Activated CD8-positive, alpha-beta memory T cell treated with anti-CD3 and anti-CD28 coated beads for 4 hours (primary cell): ENCODE measurements around the gene JAKMIP1.

Experiments
- DNase-seq, 2 donors: peaks; one replicate each; pipeline ENCODE4 v3.0.0-alpha.2; 2020; ENCODE audit warnings: low read depth in 2 of 2

The JAKMIP1 gene

DNA sequence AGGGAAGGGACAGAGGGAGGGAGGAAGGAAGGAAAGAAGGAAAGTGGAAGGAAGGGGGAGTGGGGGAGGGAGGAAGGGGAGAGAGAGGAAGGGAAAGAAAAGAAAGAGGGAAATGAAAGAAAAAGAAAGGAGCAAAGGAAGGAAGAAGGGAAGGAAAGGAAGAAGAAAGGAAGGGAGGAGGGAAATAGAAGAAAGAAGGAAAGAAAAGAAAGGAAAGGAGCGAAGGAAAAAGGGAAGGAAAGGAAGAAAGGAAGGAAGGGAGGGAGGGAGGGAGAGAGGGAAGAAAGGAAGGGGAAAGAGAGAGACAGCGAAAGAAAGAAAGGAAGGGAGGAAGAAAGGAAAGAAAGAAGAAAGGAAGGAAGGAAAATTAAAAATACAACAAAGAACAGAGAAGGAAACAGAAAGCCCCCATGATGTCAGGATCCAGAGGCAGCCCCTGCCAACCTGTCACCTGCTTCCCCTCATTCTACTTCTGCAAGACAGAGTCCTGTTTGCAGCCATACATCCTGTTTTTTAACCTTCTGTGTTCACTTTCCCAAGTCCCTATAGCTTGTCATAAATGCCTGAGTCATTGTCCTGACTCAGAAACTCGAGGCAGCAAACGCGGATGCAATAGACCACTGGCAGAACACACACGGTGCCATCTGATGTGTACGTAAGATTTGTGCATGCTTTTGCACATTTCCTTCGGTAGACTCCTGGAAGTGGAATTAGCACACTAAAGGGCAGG, 105.2 kb downstream of the JAKMIP1 start:
- DNase-seq = no peak

DNA sequence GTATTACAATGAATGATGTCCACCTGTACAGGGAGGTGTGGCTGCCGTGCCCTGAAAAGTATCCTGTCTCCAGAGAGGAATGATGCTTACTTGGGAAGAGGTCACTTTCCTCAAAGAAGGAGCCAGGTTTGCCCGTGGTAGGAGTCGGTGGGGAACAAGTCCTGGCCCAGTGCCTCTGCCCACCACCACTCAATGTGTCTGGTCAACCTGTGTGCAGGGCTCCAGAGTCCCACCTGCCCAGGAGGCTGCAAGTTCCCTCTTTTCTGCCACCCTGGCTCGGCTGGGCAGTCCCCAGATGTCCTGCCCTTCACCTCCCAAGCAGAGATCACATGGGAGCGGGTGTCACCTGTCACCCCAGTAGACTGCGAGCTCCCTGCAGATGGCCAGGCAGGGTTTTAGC, 106.7 kb downstream of the JAKMIP1 start:
- DNase-seq = no peak

DNA sequence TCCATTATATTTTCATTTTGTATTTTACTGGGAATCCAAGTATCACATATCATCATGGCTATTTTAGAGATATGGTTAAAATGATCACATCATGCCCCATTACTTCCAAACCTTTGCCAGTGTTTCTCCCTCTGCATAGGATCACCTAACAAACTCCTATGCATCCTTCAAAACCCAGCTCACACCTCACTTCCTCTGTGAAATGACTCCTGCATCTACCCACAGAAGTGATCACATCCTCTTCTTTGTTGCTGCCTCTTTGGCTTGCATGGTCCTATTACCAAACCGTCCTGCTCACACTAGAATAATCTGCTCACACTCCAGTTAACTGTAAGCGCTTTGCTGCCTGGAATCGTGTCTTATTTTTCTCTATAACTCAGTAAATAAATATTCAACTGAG, 107.4 kb downstream of the JAKMIP1 start:
- DNase-seq = no peak

DNA sequence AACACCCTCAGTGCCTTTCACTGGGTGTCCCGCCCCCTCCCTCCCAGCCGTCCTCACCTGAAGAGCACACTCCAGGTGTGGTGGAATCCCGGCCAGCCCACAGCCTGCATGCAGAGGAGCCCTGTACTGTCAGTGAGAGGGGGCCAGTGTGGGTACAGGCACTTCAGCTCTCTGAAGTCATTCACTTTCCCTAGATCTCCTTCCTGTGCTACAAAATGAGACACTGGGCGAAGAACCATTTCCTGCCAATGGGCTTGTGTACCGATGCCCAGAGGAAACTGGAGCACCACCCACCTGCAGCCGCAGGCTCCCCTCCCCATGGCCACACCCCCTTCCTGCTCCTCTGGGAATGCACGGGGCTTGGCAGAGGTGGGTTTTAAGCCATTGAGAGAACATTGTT, 108.2 kb downstream of the JAKMIP1 start:
- DNase-seq = no peak

DNA sequence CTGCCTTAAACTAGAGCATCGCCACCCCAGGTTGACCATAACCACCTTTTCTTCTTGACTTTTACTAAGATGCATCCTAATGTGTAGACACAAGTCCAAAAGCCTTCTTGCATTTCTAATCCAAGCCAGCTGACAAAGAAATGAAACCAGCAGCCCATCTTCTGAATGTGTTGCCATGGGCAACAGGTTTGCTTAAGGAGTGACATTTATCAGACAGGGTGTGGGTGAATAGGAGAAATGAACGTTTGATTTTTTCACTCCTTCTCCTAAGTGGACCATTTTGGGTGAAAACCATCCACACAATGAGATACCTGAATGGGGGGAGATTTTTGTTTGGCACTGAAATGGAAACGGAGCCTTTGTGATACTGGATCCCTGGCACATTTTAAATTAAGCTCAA, 109.4 kb downstream of the JAKMIP1 start:
- no peak for DNase-seq

DNA sequence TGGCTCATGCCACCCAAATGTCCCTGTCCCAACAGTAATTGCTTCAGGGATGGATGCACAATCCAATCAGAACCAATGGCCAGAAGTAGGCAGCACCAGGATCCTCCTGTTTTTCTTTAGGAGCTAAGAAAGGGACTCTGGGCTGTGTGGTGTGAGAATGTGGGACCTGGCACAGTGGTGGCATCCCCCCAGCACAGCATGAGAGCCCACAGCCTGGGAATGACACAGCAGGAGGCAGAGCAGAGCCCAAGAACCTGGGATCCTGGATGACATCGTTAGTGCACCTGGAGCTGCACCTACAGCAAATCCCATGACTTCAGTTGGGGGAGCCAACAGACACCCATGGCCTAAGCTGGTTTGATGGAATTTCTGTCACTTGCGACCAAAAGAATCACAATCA, 111.4 kb downstream of the JAKMIP1 start:
- DNase-seq = no peak

DNA sequence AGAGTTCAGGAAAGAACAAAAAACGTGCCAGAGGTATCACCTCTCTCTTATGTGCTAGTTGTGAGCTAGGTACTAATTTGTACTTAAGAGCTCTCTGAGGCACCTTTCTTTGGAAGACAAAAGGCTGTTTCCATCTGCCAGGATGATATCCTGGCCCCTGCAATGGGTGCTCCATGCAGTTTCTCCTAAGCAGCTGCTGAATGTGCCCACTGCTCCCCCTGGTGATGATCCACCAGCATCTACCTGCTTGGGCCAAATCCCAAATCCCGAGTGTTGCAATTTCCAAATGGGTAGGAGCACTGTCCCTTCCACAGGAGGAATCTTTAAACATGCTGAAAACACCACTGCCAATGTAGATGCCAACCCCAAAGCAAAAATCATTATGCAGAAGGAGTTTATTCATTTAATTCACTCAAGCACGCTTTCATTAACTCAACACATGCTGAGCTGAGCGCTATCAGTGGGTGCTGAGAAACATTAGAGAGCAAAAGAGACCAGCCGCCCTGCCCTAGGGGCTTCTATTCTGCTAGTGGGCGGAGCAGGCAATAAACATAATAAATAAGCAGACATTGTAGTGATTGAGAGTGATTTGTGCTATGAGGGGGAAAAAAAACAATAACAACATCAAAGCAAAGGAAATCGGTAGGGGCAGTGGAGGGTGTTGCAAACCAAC, 112.5 kb downstream of the JAKMIP1 start:
- DNase-seq = no peak

DNA sequence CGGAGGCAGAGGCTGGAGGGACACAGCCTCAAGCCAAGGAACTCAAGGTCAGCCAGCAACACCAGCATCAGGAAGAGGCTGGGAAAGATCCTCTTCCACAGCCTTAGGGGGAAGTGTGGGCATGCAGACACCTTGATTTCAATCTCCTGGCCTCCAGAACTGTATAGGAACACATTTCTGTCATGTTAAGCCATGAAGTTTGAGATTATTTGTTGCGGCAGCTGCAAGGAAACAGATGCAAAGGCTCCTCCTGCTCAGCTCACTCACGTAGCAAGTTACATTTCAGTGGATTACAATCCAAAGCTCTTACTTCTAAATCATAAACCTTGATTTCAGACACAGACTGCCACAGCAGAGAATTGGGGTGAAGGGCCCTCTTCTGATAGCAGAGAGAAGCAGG, 113.5 kb downstream of the JAKMIP1 start:
- DNase-seq = no peak

DNA sequence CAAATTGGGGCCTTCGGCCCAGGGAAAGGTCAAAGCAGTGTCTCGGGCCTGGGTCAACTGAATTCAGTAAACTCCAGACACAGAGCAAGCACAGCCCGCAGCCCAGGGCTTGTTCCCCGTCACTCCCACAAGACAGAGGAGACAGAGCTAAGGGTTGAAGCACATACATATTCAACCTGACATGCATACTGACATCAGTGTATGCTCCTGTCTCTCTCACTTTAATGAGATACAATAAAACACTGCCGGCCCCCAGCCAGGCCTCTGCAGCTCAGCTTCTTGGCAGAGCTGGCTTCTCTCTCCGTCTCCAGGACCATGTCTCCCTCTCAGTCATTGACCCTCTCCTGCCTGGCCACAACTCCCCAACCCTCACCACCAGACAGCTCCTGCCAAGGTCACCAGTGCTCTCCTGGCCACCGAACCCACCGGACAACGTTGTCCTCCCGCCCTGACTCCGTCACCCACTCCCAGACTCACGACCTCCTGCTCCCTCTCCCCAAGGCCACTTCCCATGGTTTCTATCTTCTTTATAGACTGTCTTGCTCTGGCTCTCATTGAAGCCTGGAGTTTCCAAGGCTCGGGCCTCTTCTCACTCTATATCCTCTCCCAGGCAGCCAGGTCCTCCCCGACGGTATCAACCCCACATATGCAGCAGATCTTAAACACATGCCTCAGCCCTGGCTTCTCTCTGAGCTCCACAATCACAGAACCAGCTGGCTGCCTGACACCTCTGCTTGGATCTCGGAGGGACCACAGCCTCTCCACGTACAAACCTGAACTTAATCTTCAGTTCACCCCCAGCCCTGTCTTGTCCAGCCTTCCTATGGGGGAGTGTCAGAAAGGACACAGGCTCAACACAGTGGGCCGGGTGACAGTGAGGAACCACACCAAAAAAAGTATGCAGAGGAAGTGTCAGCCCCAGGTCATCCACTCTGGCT, 114.4 kb downstream of the JAKMIP1 start:
- DNase-seq = no peak

DNA sequence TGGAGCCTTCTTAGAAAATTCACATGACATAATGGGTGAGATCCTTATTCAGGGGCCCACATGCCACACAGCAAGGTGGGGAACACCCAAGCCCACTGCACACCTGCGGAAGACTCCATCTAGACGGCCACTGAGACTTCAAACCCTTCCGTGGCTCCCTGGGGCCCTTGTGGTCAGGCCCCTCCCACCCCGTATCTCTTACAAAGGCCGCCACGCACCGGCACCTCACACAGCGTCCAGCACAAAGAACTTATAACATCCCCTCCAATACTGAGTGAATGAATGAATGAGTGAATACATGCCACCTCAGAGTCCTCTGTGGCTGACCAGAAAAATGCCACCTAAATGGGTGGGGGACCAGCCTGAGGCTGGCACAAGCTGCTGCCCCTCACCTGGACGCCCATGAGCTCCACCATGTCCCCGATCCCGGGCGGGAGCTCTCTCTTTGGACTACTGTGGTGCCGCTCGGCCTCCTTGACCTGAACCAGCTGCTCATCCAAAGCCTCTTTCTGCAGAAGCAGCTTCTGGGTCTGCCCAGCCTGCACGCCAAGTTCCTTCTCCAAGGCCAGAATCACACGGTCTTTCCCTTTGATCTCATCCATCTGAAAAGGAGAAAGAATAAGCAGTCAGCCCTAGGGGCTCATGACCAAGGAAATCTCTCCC, 115.2 kb downstream of the JAKMIP1 start:
- DNase-seq = no peak

DNA sequence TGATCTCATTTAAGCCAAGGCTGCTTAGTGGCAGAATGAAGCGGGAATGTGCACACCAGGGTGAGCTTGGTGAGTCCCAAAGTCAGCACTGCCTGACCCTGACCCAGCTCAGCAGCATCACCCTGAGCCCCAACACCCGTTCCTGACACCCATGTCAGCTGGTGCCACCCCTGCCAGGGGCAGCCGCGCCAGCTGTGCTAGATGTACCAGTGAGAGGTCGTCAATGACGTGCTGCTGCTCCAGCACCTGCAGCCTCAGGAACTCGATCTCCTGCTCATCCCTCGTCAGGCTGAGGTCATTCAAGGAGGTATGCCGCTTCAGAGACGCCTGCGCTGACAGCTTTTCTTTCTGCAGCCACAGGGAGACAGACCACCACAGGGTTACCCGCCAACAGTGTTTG, 120.4 kb downstream of the JAKMIP1 start:
- DNase-seq = no peak

DNA sequence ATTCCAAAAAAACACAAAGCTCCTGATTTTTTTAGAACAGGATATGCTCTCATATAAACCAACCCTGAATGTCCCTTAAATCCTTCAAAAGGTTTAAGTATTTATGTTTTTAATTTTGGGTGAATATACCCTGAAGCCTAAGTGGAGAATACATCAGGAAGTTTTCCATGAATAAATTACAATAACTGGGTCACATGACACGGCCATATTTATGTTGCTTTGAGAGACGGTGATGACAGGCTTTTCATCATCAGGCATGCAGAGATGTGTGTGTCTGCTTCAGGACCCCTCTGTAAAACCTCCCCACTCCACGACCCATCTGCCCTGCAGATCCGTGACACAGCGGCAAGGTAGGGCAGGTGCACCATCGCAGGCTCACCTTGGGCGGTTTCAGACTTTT, 121.8 kb downstream of the JAKMIP1 start:
- DNase-seq = no peak

DNA sequence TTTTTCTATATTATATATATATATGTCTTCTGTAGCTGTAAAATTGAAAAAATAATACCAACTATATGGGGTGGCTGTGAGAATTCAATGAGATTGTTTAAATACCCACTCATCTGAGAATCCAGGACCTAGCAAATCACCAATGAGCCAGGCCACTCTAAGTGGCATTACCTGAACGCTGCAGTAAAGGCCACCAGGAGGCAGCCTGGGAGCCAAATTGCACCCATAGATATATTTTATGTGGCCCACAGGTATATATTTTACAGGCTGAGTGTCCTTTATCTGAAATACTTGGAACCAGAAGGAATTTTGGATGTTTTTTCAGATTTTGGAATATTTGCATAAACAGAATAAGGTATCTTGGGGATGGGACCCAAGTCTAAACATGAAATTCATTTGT, 124.0 kb downstream of the JAKMIP1 start:
- DNase-seq = no peak

DNA sequence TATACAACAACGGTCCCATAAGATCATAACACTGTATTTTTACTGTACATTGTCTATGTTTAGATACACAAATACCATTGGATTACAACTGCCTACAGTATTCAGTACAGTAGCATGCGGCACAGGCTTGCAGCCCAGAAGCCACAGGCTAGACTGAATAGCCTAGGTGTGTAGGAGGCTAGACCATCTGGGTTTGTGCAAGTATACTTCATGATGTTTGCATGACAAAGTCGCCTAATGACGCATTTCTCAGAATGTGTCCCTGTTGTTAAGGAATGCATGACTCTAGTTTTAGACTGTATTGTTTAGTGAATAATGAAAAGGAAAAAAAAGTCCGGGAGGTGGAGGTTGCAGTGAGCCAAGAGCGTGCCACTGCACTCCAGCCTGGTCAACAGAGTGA, 125.6 kb downstream of the JAKMIP1 start:
- no peak for DNase-seq

DNA sequence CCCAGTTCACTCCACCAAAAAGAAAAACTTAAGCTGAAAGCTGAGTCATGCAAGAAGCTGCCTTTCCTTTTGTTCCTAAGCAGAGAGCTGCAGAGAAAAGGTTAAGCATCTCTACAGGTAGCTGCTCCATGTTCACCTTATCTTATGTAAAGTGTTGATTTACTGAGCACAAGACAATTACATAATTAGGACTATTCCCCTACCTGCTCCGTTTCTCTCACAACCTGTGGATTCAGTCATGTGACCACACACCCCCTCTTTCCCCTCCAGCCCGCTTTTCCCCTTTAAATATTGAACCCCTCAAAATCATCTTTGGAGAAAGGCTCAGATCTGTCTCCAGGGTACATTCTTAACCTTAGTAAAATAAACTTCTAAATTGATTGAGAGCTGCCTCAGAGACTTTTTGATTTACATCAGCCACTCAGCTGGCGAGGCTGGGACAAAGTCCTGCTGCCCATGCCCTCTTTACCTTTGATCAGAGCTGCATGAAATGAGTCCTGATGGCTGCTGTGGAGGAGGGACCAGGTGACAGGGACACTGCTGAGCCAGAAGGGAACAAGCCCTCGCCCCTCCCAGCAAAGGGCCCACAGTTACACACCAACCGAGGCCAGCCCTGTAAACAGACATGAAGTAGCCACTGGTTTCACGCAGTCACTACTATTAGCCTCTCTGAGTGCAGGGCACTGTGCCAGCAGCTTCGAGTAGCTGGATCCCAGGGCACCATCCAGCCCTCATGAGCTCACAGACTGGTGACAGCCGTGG, 128.2 kb downstream of the JAKMIP1 start:
- DNase-seq = no peak

DNA sequence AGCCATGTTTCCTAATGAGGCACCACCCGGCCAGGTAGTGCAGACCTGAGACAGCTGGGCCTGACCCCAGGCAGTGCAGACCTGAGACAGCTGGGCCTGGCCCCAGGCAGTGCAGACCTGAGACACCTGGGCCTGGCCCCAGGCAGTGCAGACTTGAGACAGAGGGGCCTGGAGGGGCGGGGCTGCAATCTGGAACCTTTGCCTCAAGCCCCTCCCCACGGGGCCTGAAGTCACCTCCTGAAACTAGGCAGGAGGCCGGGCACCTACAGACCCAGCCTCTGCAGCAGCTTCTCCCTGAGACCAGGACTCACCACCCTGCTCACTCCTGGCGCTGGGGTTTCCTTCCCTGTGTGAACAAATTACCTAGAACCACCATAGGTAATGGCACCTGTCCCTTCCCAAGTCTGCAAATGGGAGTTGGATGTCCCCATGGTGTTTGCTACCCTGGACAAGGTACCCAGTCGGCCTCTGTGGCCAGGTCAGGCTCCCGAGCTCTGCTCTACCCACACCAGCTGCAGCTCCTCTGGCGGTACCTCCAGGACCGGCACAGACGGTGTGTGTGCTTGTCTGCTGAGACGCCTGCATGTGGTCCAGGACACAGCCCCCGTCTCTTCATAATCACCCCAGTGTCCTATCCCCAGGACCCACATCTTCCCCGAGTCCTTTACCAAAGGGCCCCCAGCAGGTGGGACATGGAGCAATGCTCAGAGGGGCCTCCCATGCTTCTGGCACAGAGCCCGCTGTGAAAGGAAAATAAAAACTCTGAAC, 129.0 kb downstream of the JAKMIP1 start:
- no peak for DNase-seq

DNA sequence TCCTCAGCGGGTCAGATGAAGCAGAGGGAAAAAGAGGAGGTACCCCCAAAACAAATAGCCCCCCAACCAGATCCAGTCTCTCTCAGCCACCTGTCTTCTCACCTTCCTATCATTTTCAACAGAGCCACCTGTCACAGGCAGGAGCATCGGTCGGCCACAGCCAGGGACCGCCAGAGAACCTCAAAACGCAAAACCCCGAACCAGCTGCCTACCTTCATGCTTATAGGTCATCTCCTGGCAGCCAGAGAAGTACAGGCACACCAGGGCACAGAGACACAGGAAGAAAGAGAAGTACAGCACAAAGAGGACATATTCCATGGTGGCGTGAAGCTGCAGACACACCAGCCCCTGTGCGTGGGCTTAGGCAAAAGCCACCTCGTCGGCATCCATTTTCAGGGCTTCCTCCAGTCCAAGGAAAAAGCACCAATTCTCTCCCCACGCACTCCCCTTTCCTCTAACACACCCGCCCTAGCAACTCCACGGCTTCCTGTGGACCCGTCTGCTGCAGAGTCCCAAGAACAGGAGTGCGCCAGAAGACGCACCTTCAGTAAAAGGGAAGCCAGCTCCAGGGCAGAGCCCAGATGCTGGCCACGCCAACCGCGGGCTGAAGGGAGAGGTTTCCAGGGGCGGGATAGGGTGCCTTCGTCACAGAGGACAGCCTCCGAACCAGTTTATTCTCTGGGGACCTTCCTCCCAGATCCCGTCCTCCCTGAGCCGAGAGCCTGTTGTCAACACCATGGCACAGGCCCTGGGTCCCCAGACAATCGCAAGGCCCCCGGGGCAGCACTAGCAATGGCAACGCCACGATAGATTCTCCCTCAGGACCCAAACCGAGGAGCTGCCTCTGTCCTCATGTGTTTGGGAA, 130.3 kb downstream of the JAKMIP1 start:
- DNase-seq = no peak

DNA sequence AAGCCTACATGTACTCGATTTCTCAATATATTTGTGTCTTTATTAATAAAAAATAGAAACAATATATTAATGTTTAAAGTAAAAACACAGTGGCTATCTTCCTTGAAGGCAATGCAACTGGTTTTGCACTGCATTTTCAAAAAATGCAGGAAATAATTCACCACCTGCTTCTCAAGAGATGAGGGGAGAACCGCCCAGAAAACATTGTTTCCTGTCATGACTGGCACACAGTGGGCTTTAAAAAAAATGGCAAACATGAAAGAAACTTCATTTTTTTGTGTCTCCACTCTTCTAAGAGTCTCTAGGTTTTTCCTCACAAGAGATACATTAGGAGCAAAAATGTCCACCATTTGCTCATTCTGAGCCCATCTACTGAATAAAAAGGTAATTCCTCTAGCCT, 131.4 kb downstream of the JAKMIP1 start:
- DNase-seq = no peak

DNA sequence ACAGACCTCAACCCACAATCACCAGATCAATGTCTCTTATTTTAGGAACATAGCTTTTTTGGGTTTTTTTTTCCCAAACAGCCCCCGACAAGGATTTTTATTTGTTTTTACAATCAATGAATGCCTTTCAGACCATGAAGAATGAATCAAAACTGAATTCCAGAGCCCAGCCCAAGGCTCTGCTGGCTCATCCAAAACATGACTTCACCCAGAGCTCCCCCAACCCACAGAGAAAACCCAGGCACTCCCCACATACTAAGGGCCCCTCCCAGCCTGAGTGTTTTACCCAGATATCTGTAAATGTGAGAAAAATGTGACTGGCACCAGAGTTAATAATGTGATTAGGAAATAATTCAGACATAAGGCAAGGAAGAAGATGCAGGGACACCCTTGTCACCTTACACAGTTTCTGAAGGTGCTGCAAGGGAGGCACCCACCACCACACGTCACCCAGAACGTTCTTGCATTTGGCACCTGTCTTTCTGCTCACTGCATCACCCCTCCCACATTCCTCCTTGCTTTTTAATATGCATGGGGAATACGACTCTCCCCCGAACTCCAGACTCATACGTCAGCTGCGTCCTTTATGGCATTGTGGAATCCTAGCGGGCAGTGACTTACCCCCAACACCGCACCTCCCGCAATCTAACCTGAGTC, 134.3 kb downstream of the JAKMIP1 start:
- DNase-seq = no peak
